H9 (cell line): Measurements from ENCODE around the gene CFAP97D1. TPM values are rescaled to one million over a fixed set of nuclear protein-coding genes. Genes with fewer than 3 reads are reported as not detected.

Source experiments
- DNase-seq: peaks from one replicate; pipeline ENCODE4 v3.0.0-alpha.2; 2017
- H2AFZ ChIP-seq: one replicate; pipeline ENCODE4 v1.6.1; 2013; ENCODE audit warnings: mild to moderate bottlenecking, low read length, control low read depth, moderate library complexity
- H2AK5ac ChIP-seq: 2 replicates; pipeline ENCODE4 v1.6.1; 2013; ENCODE audit warnings: low read length, control low read depth, mixed read lengths; ENCODE audit not compliant: insufficient read length
- H2BK120ac ChIP-seq: one replicate; pipeline ENCODE4 v1.6.1; 2013; ENCODE audit warnings: low read depth, mild to moderate bottlenecking, low read length, control low read depth, inconsistent platforms; ENCODE audit not compliant: poor library complexity, severe bottlenecking
- H2BK12ac ChIP-seq: 2 replicates; pipeline ENCODE4 v1.6.1; 2013; ENCODE audit warnings: low read length, control low read depth, mixed read lengths, low read depth; ENCODE audit not compliant: insufficient read length
- H2BK15ac ChIP-seq: 2 replicates; pipeline ENCODE4 v1.6.1; 2013; ENCODE audit warnings: low read depth, low read length, control low read depth
- H2BK20ac ChIP-seq: one replicate; pipeline ENCODE4 v1.6.1; 2013; ENCODE audit warnings: low read depth, mild to moderate bottlenecking, low read length, control low read depth, inconsistent platforms; ENCODE audit not compliant: poor library complexity, severe bottlenecking
- H2BK5ac ChIP-seq: 2 replicates; pipeline ENCODE4 v1.6.1; 2013; ENCODE audit warnings: low read length, control low read depth, mixed read lengths; ENCODE audit not compliant: insufficient read length
- H3K14ac ChIP-seq: 2 replicates; pipeline ENCODE4 v1.6.1; 2013; ENCODE audit warnings: low read length, control low read depth; ENCODE audit not compliant: insufficient read depth
- H3K18ac ChIP-seq: 2 replicates; pipeline ENCODE4 v1.6.1; 2013; ENCODE audit warnings: low read depth, mild to moderate bottlenecking, mixed read lengths, low read length, control low read depth; ENCODE audit not compliant: insufficient read length
- H3K23ac ChIP-seq: 2 replicates; pipeline ENCODE4 v1.6.1; 2013; ENCODE audit warnings: low read length, control low read depth, mixed read lengths, low read depth; ENCODE audit not compliant: insufficient read length
- H3K23me2 ChIP-seq: 2 replicates; pipeline ENCODE4 v1.6.1; 2013; ENCODE audit warnings: low read depth, mild to moderate bottlenecking, mixed read lengths, low read length, control low read depth; ENCODE audit not compliant: insufficient read length, poor library complexity, severe bottlenecking
- H3K27ac ChIP-seq: 2 replicates; pipeline ENCODE4 v1.5.1; 2013; ENCODE audit warnings: low read length, control low read depth, mixed read lengths, low read depth; ENCODE audit not compliant: insufficient read length
- H3K27me3 ChIP-seq: 2 replicates; pipeline ENCODE4 v1.6.1; 2013; ENCODE audit warnings: low read length, control low read depth, inconsistent platforms; ENCODE audit not compliant: insufficient read depth
- H3K4ac ChIP-seq: 2 replicates; pipeline ENCODE4 v1.6.1; 2013; ENCODE audit warnings: low read depth, mild to moderate bottlenecking, control low read depth, inconsistent platforms, low read length, moderate library complexity
- H3K4me1 ChIP-seq: 2 replicates; pipeline ENCODE4 v1.6.1; 2013; ENCODE audit warnings: low read length, control low read depth, inconsistent platforms; ENCODE audit not compliant: insufficient read depth
- H3K4me2 ChIP-seq: 2 replicates; pipeline ENCODE4 v1.6.1; 2013; ENCODE audit warnings: low read length, control low read depth, mixed read lengths; ENCODE audit not compliant: insufficient read length, insufficient read depth
- H3K56ac ChIP-seq: 2 replicates; pipeline ENCODE4 v1.6.1; 2013; ENCODE audit warnings: low read depth, mild to moderate bottlenecking, mixed read lengths, low read length, control low read depth; ENCODE audit not compliant: insufficient read length
- H3K79me1 ChIP-seq: 2 replicates; pipeline ENCODE4 v1.6.1; 2013; ENCODE audit warnings: low read depth, mild to moderate bottlenecking, moderate library complexity, low read length, control low read depth, inconsistent platforms; ENCODE audit not compliant: insufficient read depth, poor library complexity, severe bottlenecking
- H3K79me2 ChIP-seq: 2 replicates; pipeline ENCODE4 v1.6.1; 2013; ENCODE audit warnings: low read length, control low read depth, inconsistent platforms; ENCODE audit not compliant: insufficient read depth
- H3K9ac ChIP-seq: 2 replicates; pipeline ENCODE4 v1.6.1; 2013; ENCODE audit warnings: low read length, control low read depth, mixed read lengths; ENCODE audit not compliant: insufficient read length; ENCODE audit errors: extremely low read depth
- H3K9me3 ChIP-seq: one replicate; pipeline ENCODE4 v1.6.1; 2013; ENCODE audit warnings: low read depth, low read length, inconsistent platforms; ENCODE audit not compliant: control insufficient read depth
- H3T11ph ChIP-seq: one replicate; pipeline ENCODE4 v1.6.1; 2013; ENCODE audit warnings: mild to moderate bottlenecking, low read length, control low read depth, inconsistent platforms
- H4K20me1 ChIP-seq: one replicate; pipeline ENCODE4 v1.6.1; 2013; ENCODE audit not compliant: control insufficient read depth, insufficient read length, insufficient read depth
- H4K5ac ChIP-seq: 2 replicates; pipeline ENCODE4 v1.6.1; 2013; ENCODE audit warnings: low read depth, mild to moderate bottlenecking, mixed read lengths, low read length, control low read depth; ENCODE audit not compliant: insufficient read length
- H4K8ac ChIP-seq: replicated peaks from 2 replicates; pipeline ENCODE4 v1.6.1; 2013; ENCODE audit warnings: low read length, control low read depth, mixed read lengths, low read depth; ENCODE audit not compliant: insufficient read length
- H4K91ac ChIP-seq: 2 replicates; pipeline ENCODE4 v1.6.1; 2013; ENCODE audit warnings: low read depth, mild to moderate bottlenecking, moderate library complexity, mixed read lengths, low read length, control low read depth; ENCODE audit not compliant: insufficient read length
- H3K27ac Mint-ChIP-seq, 3 experiments: 2 replicates in 2 of 3; 3 replicates in 1 of 3; pipeline ENCODE4 v1.8.0; 2020 to 2021; ENCODE audit warnings: mixed read lengths in 3 of 3, mild to moderate bottlenecking in 1 of 3, moderate library complexity in 1 of 3
- H3K27me3 Mint-ChIP-seq: 2 replicates; pipeline ENCODE4 v1.8.0; 2021; ENCODE audit warnings: low read depth, mild to moderate bottlenecking, moderate library complexity, mixed read lengths
- H3K36me3 Mint-ChIP-seq, 3 experiments: 2 replicates in 2 of 3; 3 replicates in 1 of 3; pipeline ENCODE4 v1.8.0; 2020 to 2021; ENCODE audit warnings: low read depth in 3 of 3, mixed read lengths in 3 of 3; ENCODE audit not compliant: insufficient read depth in 1 of 3
- H3K4me1 Mint-ChIP-seq, 2 experiments: 2 replicates each; pipeline ENCODE4 v1.8.0; 2020; ENCODE audit warnings: mixed read lengths in 2 of 2
- H3K4me3 Mint-ChIP-seq, 2 experiments: 2 replicates in 1 of 2; 3 replicates in 1 of 2; pipeline ENCODE4 v1.8.0; 2020 to 2021; ENCODE audit warnings: mild to moderate bottlenecking in 2 of 2, mixed read lengths in 2 of 2, moderate library complexity in 1 of 2
- H3K9me3 Mint-ChIP-seq, 2 experiments: 2 replicates in 1 of 2; 3 replicates in 1 of 2; pipeline ENCODE4 v1.8.0; 2020; ENCODE audit warnings: mild to moderate bottlenecking in 2 of 2, mixed read lengths in 2 of 2, moderate library complexity in 1 of 2
- CTCF ChIP-seq: fragments of 200-600 bp; sonication (generic); conservative IDR thresholded peaks from 3 replicates; pipeline ENCODE4 v1.8.0; 2021; ENCODE audit warnings: antibody characterized with exemption, mild to moderate bottlenecking
- WGBS: extraction: QIAGEN DNeasy Blood & Tissue Kit; methylation state at CpG from one replicate; pipeline ENCODE4 v1.1.7; 2013; ENCODE audit warnings: missing lambda C conversion rate, low lambda C conversion rate, mixed read lengths; ENCODE audit not compliant: insufficient read length; ENCODE audit errors: extremely low coverage; 5-methylcytosine and 5-hydroxymethylcytosine counted together
- total RNA-seq: library from RNA; stranded (reverse); gene quantifications from 2 replicates; pipeline ENCODE4 v1.2.1, GENCODE V29; 2021

CFAP97D1 gene
- total RNA-seq, 1 experiment from 2014 or later = not detected

GRCh38 chr17:43800736-43801135 lies 20.5 kb downstream of the CFAP97D1 start:
- peaks cover 18% of the 10 kb centered on the region for H3K27me3 Mint-ChIP-seq
- no CpG with 5 or more reads among the region's 3 CpGs for WGBS
- H3K23me2 ChIP-seq = no peaks in the 10 kb centered on the region

More at GRCh38 chr17:43800736-43801135, 20.5 kb downstream of the CFAP97D1 start:
- Mint-ChIP-seq H3K36me3 (peaks cover 2 to 4% (median 2%) of the 10 kb centered on the region in 3 experiments; a peak in 4 of 7 replicates), H3K4me1 (peaks cover 33% of the 10 kb centered on the region in 2 experiments), H3K9me3 (peaks cover 20 to 29% of the 10 kb centered on the region in 2 experiments; a peak in 4 of 5 replicates), H3K27ac (no peak overlapping the region), H3K4me3 (no peak overlapping the region)
- Histone ChIP-seq H2BK5ac (no peak overlapping the region), H2BK15ac (no peak overlapping the region), H2AK5ac (no peak overlapping the region), H3K9me3 (no peaks in the 10 kb centered on the region), H3K4ac (no peak overlapping the region), H4K91ac (no peak overlapping the region), H2BK120ac (no peak overlapping the region), H3K56ac (no peak overlapping the region), H3K18ac (no peak overlapping the region), H2BK20ac (no peak overlapping the region), H2BK12ac (no peak overlapping the region), H3K4me2 (no peak overlapping the region), H3K79me2 (no peaks in the 10 kb centered on the region), H3T11ph (no peak overlapping the region), H3K9ac (no peak overlapping the region), H3K27me3 (no peaks in the 10 kb centered on the region), H3K23ac (no peak overlapping the region), H3K14ac (no peak overlapping the region), H3K27ac (no peak overlapping the region), H4K20me1 (no peaks in the 10 kb centered on the region), H2AFZ (no peak overlapping the region), H3K79me1 (no peaks in the 10 kb centered on the region), H3K4me1 (peaks cover 13% of the 10 kb centered on the region; the same call in 1 of the 2 replicates), H4K8ac (no peak overlapping the region), H4K5ac (no peak overlapping the region)
- no peak for TF ChIP-seq CTCF
- DNase-seq = no peak
